B cell (primary cell): ENCODE measurements around the gene CHMP6. TPM values are rescaled to one million over a fixed set of nuclear protein-coding genes. Genes with fewer than 3 reads are reported as not detected.
A peak's percentile ranks its signal among the peaks of the same experiment; 100 is the strongest.

Experiments used
- ATAC-seq: fragments of 200-7000 bp; cut with Tn5 transposase; one replicate; pipeline ENCODE4 v1.10.0; 2021; ENCODE audit warnings: low read depth, mild to moderate bottlenecking, moderate number of reproducible peaks, moderate library complexity
- CTCF ChIA-PET: fragments of 350-600 bp; sonication (Branson Sonifier 250); formaldehyde crosslinking; loops from one replicate; lab custom pipeline; 2021; ENCODE audit warnings: antibody characterized with exemption, inconsistent platforms; lab: Charles Lee
- POLR2A ChIA-PET: fragments of 350-600 bp; sonication (Branson Sonifier 250); formaldehyde crosslinking; loops from one replicate; lab custom pipeline; 2021; ENCODE audit warnings: antibody characterized with exemption; lab: Charles Lee
- DNase-seq: peaks from one replicate; pipeline ENCODE4 v3.0.0; 2013
- H2AFZ ChIP-seq: 2 replicates; pipeline ENCODE4 v1.6.1; 2012; ENCODE audit warnings: mild to moderate bottlenecking, low read depth, low read length; ENCODE audit not compliant: insufficient read depth, poor library complexity, severe bottlenecking
- H3K27ac ChIP-seq, 2 donors: 1 replicate in 1 of 2; 2 replicates in 1 of 2; pipeline ENCODE4 v1.5.1; 2012 to 2013; ENCODE audit warnings: low read length in 2 of 2, mild to moderate bottlenecking in 2 of 2, moderate library complexity in 1 of 2
- H3K27me3 ChIP-seq, 4 experiments: fragments of 200-600 bp in 1 of 4; sonication (generic) in 1 of 4; replicated peaks in 1 of 4; 1 replicate in 2 of 4; 2 replicates in 2 of 4; pipeline versions ENCODE4 v1.6.1 to v1.7.0; 2013 to 2016; ENCODE audit warnings: low read length in 3 of 4, mild to moderate bottlenecking in 2 of 4, mixed read lengths in 1 of 4, moderate library complexity in 1 of 4; ENCODE audit not compliant: insufficient read depth in 4 of 4, control insufficient read depth in 3 of 4; ENCODE audit errors: control extremely low read depth in 1 of 4
- H3K36me3 ChIP-seq, 2 experiments: replicated peaks in 1 of 2; 1 replicate in 1 of 2; 2 replicates in 1 of 2; pipeline versions ENCODE4 v1.6.1 to v1.7.1; 2013; ENCODE audit warnings: low read length in 1 of 2; ENCODE audit not compliant: insufficient read depth in 2 of 2, control insufficient read depth in 1 of 2; ENCODE audit errors: control extremely low read depth in 1 of 2, extremely low read depth in 1 of 2
- H3K4me1 ChIP-seq, 2 donors: fragments of 200-600 bp in 1 of 2; sonication (generic) in 1 of 2; 1 replicate in 1 of 2; 2 replicates in 1 of 2; pipeline versions ENCODE4 v1.5.1 to v1.6.1; 2013 to 2017; ENCODE audit warnings: low read length in 2 of 2; ENCODE audit not compliant: control insufficient read depth in 2 of 2, insufficient read depth in 2 of 2
- H3K4me2 ChIP-seq: replicated peaks from 2 replicates; pipeline ENCODE3; 2012; ENCODE audit warnings: mild to moderate bottlenecking, low read depth, low read length; ENCODE audit not compliant: poor library complexity, severe bottlenecking
- H3K4me3 ChIP-seq, 5 experiments: fragments of 200-600 bp in 1 of 5; sonication (generic) in 1 of 5; 1 replicate in 3 of 5; 2 replicates in 2 of 5; pipeline versions ENCODE4 v1.5.1 to v1.7.0; 2011 to 2016; ENCODE audit warnings: low read length in 4 of 5, mild to moderate bottlenecking in 4 of 5, low read depth in 2 of 5, control low read depth in 1 of 5, moderate library complexity in 1 of 5; ENCODE audit not compliant: insufficient read depth in 1 of 5; ENCODE audit errors: control extremely low read depth in 1 of 5, extremely low read depth in 1 of 5
- H3K79me2 ChIP-seq: fragments of 200-600 bp; sonication (generic); one replicate; pipeline ENCODE4 v1.6.0; 2016; ENCODE audit warnings: low read length; ENCODE audit not compliant: control insufficient read depth, insufficient read depth
- H3K9ac ChIP-seq: fragments of 200-600 bp; sonication (generic); 2 replicates; pipeline ENCODE4 v1.6.1; 2017; ENCODE audit warnings: mild to moderate bottlenecking, low read length, moderate library complexity
- H3K9me3 ChIP-seq, 3 donors: one replicate each; pipeline versions ENCODE4 v1.6.1 to v1.7.1; 2013; ENCODE audit warnings: low read length in 2 of 3; ENCODE audit not compliant: control insufficient read depth in 2 of 3, insufficient read depth in 1 of 3; ENCODE audit errors: control extremely low read depth in 1 of 3
- H4K20me1 ChIP-seq: 2 replicates; pipeline ENCODE4 v1.6.0; 2012; ENCODE audit warnings: mild to moderate bottlenecking, low read length; ENCODE audit not compliant: insufficient read depth, control insufficient read depth, poor library complexity, severe bottlenecking
- H3K27ac Mint-ChIP-seq: one replicate; pipeline ENCODE4 v1.8.0; 2021; ENCODE audit warnings: mixed read lengths
- H3K27me3 Mint-ChIP-seq: one replicate; pipeline ENCODE4 v1.8.0; 2021; ENCODE audit warnings: mixed read lengths
- H3K4me1 Mint-ChIP-seq: one replicate; pipeline ENCODE4 v1.8.0; 2021; ENCODE audit warnings: mixed read lengths
- H3K4me3 Mint-ChIP-seq: one replicate; pipeline ENCODE4 v1.8.0; 2021; ENCODE audit warnings: mixed read lengths
- H3K9me3 Mint-ChIP-seq: one replicate; pipeline ENCODE4 v1.8.0; 2022; ENCODE audit warnings: mixed read lengths; ENCODE audit not compliant: insufficient read depth
- CTCF ChIP-seq: fragments of 200-600 bp; IDR thresholded peaks from one replicate; pipeline ENCODE4 v1.8.0; 2022; ENCODE audit warnings: antibody characterized with exemption, mild to moderate bottlenecking
- EZH2 ChIP-seq: IDR thresholded peaks from 2 replicates; pipeline ENCODE4 v1.6.1; 2012; ENCODE audit warnings: borderline replicate concordance, low read depth, mild to moderate bottlenecking, moderate library complexity, low read length; ENCODE audit not compliant: insufficient read depth, poor library complexity, severe bottlenecking
- WGBS: methylation state at CpG from one replicate; pipeline ENCODE4 v1.1.5; 2013; ENCODE audit warnings: missing lambda C conversion rate; ENCODE audit not compliant: insufficient coverage; 5-methylcytosine and 5-hydroxymethylcytosine counted together
- intact Hi-C: fragments of 100-400 bp; cut with micrococcal nuclease; formaldehyde crosslinking; loops from one replicate; pipeline ENCODE4 v1.10.0; 2022
- polyA plus RNA-seq: library from polyadenylated mRNA; depleted of rRNA; stranded (reverse); fragments of >200 nt; gene quantifications from 2 replicates; pipeline ENCODE4 v1.2.3, GENCODE V29; 2012
- total RNA-seq, 2 donors: library from RNA; stranded (reverse); fragments of 120-200 nt in 1 of 2; gene quantifications; 1 replicate in 1 of 2; 2 replicates in 1 of 2; pipeline versions ENCODE4 v1.2.3 to v1.2.4, GENCODE V29; 2013 to 2022

CHMP6 gene
- total and polyA plus RNA-seq, 2 donors (not counting 1 experiment from before 2014, with no cell fraction given), result 21.2 to 46.2 TPM

GRCh38 chr17:81037026-81037797, 45.6 kb downstream of the CHMP6 start:
- H3K27me3 ChIP-seq, result peaks cover 0 to 55% (median 14%) of the 10 kb centered on the region in 4 experiments
- intact Hi-C loops, result no loop called here
- Mint-ChIP-seq H3K9me3 (no peaks in the 10 kb centered on the region), H3K4me1 (peaks cover 13% of the 10 kb centered on the region), H3K27me3 (peaks cover 41% of the 10 kb centered on the region), H3K4me3 (peak overlapping the region; percentile 86), H3K27ac (no peak overlapping the region)
- ATAC-seq (no peak), DNase-seq (no peak)
- H3K79me2 ChIP-seq, result no peaks in the 10 kb centered on the region
- no peak overlapping the region for H3K9ac ChIP-seq
- no peak overlapping the region for H3K4me3 ChIP-seq
- TF ChIP-seq CTCF, result no peak
- no peak for TF ChIP-seq EZH2
- WGBS, result 93% methylated on average over 28 of the region's 28 CpGs
- H3K4me1 ChIP-seq, result peaks cover 12 to 16% of the 10 kb centered on the region in 2 donors
- no peak overlapping the region for H2AFZ ChIP-seq
- no peaks in the 10 kb centered on the region for H3K36me3 ChIP-seq
- CTCF ChIA-PET, result interaction anchor here (1.3 to 1.5 kb wide), 2 partner anchors 14 to 49 kb away, joined by 3 to 4 read pairs; no protein-coding TSS in a partner anchor
- no peak overlapping the region for H3K4me2 ChIP-seq
- H4K20me1 ChIP-seq, result no peaks in the 10 kb centered on the region
- POLR2A ChIA-PET, result no interaction called here
- peaks cover 0 to 9% (median 0%) of the 10 kb centered on the region in 3 donors for H3K9me3 ChIP-seq
- H3K27ac ChIP-seq, result no peak overlapping the region
